ENCODE measurements around the gene KL. TPM values are rescaled to one million over a fixed set of nuclear protein-coding genes. Genes with fewer than 3 reads are reported as not detected.

KL gene
- total RNA-seq, 1 donor from 2014 or later, result 2.0 TPM

GRCh38 chr13:33076001-33076992 is 60.1 kb downstream of the KL start:
- no peak for DNase-seq (ENCODE audit: low read depth)
- Histone ChIP-seq H3K4me3 (ENCODE audit: low read depth, low read length) (no peak overlapping the region), H3K27me3 (ENCODE audit: control insufficient read depth, insufficient read depth, low read length) (no peaks in the 10 kb centered on the region), H3K36me3 (ENCODE audit: control insufficient read depth, insufficient read depth, low read length) (no peaks in the 10 kb centered on the region)
- TF ChIP-seq, protein P1, sequence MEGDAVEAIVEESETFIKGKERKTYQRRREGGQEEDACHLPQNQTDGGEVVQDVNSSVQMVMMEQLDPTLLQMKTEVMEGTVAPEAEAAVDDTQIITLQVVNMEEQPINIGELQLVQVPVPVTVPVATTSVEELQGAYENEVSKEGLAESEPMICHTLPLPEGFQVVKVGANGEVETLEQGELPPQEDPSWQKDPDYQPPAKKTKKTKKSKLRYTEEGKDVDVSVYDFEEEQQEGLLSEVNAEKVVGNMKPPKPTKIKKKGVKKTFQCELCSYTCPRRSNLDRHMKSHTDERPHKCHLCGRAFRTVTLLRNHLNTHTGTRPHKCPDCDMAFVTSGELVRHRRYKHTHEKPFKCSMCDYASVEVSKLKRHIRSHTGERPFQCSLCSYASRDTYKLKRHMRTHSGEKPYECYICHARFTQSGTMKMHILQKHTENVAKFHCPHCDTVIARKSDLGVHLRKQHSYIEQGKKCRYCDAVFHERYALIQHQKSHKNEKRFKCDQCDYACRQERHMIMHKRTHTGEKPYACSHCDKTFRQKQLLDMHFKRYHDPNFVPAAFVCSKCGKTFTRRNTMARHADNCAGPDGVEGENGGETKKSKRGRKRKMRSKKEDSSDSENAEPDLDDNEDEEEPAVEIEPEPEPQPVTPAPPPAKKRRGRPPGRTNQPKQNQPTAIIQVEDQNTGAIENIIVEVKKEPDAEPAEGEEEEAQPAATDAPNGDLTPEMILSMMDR (IDR thresholded peaks at IDR 0.05; ENCODE audit: insufficient read depth, low read length, poor library complexity, severe bottlenecking), result no peak

DNA sequence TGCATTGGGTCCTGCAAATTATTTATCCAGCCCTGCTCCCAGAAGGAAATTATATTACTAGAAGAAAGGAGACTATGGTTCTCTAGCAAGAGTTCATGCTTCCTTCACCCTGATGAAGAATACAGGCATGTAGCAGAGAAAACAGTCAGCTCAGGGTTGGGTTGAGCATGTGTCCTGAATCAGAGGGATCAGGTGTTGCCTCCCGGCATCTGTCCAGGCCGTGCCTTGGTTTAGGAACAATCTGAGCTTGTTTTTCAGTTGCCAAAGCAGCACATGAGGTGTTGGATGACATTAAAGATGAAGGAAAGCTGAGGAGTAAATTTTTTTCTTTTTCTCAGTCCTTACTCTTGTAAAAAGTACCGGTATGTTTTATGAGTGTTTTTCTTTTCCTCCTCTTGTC is 62.0 kb downstream of the KL start:
- no peak overlapping the region for H3K4me3 ChIP-seq (ENCODE audit: low read depth, low read length)
- DNase-seq (ENCODE audit: low read depth), result no peak
- no peaks in the 10 kb centered on the region for H3K27me3 ChIP-seq (ENCODE audit: control insufficient read depth, insufficient read depth, low read length)
- TF ChIP-seq, protein P1 (IDR thresholded peaks at IDR 0.05; ENCODE audit: insufficient read depth, low read length, poor library complexity, severe bottlenecking), result no peak
- no peaks in the 10 kb centered on the region for H3K36me3 ChIP-seq (ENCODE audit: control insufficient read depth, insufficient read depth, low read length)

GRCh38 chr13:33079960-33080359 is 63.7 kb downstream of the KL start:
- Histone ChIP-seq H3K4me3 (ENCODE audit: low read depth, low read length) (no peak overlapping the region), H3K27me3 (ENCODE audit: control insufficient read depth, insufficient read depth, low read length) (no peaks in the 10 kb centered on the region), H3K36me3 (ENCODE audit: control insufficient read depth, insufficient read depth, low read length) (no peaks in the 10 kb centered on the region)
- no peak for DNase-seq (ENCODE audit: low read depth)
- TF ChIP-seq, protein P1 (IDR thresholded peaks at IDR 0.05; ENCODE audit: insufficient read depth, low read length, poor library complexity, severe bottlenecking), result no peak

DNA sequence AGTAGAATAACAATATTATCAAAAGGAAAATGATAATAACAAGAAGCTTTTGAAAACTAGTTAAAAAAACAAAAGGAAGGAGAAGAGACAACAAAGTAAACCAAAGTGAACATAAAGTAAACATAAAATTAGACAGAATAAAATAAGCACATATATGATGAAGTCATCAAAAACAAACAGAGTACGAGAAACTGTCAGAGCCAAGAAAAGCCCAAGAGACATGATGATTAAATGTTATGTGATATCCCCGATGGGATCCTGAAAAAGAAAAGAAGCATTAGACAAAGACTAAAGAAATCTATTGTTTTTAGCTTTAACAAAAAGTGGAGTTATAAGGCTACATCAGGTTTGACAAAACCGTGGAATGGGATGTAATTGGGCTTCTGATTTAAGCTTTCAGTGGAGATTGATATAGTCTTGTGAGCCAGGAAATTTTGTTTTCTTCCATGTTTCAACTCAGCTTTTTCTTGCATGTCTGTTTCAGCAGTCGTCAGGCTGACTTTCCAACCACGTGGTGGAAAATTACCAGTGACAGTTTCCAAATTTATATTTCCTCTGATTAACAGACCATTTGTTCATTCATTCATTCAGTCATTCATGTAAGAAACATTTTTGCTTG is 64.9 kb downstream of the KL start:
- H3K27me3 ChIP-seq (ENCODE audit: control insufficient read depth, insufficient read depth, low read length), result no peaks in the 10 kb centered on the region
- H3K4me3 ChIP-seq (ENCODE audit: low read depth, low read length), result no peak overlapping the region
- TF ChIP-seq, protein P1 (IDR thresholded peaks at IDR 0.05; ENCODE audit: insufficient read depth, low read length, poor library complexity, severe bottlenecking), result no peak
- H3K36me3 ChIP-seq (ENCODE audit: control insufficient read depth, insufficient read depth, low read length), result no peaks in the 10 kb centered on the region
- no peak for DNase-seq (ENCODE audit: low read depth)

- TF ChIP-seq, protein P1 (IDR thresholded peaks at IDR 0.05; ENCODE audit: insufficient read depth, low read length, poor library complexity, severe bottlenecking), result no peak
- no peak overlapping the region for H3K4me3 ChIP-seq (ENCODE audit: low read depth, low read length)
- no peaks in the 10 kb centered on the region for H3K36me3 ChIP-seq (ENCODE audit: control insufficient read depth, insufficient read depth, low read length)
- DNase-seq (ENCODE audit: low read depth), result no peak
- no peaks in the 10 kb centered on the region for H3K27me3 ChIP-seq (ENCODE audit: control insufficient read depth, insufficient read depth, low read length)
Measured at GRCh38 chr13:33081666-33082065, 65.4 kb downstream of the KL start.

Data from kidney epithelial cell (primary cell).